IgD-negative memory B cell (primary cell): ENCODE data around the gene TMEM233. TPM values are rescaled to one million over a fixed set of nuclear protein-coding genes. Genes with fewer than 3 reads are reported as not detected.

ENCODE experiments used
- H3K27ac Mint-ChIP-seq, 3 donors: one replicate each; pipeline ENCODE4 v1.8.0; 2020 to 2022; ENCODE audit warnings: mild to moderate bottlenecking in 3 of 3, mixed read lengths in 3 of 3, moderate library complexity in 1 of 3
- H3K27me3 Mint-ChIP-seq: one replicate; pipeline ENCODE4 v1.8.0; 2021; ENCODE audit warnings: mixed read lengths
- H3K36me3 Mint-ChIP-seq: one replicate; pipeline ENCODE4 v1.8.0; 2020; ENCODE audit warnings: mild to moderate bottlenecking, mixed read lengths
- H3K4me1 Mint-ChIP-seq, 3 donors: one replicate each; pipeline ENCODE4 v1.8.0; 2020 to 2022; ENCODE audit warnings: mixed read lengths in 3 of 3, mild to moderate bottlenecking in 1 of 3
- H3K4me3 Mint-ChIP-seq, 4 donors: one replicate each; pipeline ENCODE4 v1.8.0; 2020 to 2022; ENCODE audit warnings: mild to moderate bottlenecking in 4 of 4, mixed read lengths in 4 of 4, moderate library complexity in 3 of 4
- H3K9me3 Mint-ChIP-seq, 3 donors: one replicate each; pipeline ENCODE4 v1.8.0; 2020 to 2021; ENCODE audit warnings: mixed read lengths in 3 of 3, mild to moderate bottlenecking in 1 of 3
- polyA plus RNA-seq: library from polyadenylated mRNA; unstranded; fragments of 300-500 nt; fragmentation: Illumina TruSeq; gene quantifications from one replicate; pipeline ENCODE4 v1.2.3, GENCODE V29; 2021

TMEM233 gene
- polyA plus RNA-seq, 1 donor from 2014 or later: not detected

- peaks cover 7% of the 10 kb centered on the region for H3K36me3 Mint-ChIP-seq
- H3K4me3 Mint-ChIP-seq: peak overlapping the region in 1 of 4 donors; percentile 42
- peak overlapping the region in 1 of 3 donors; percentile 45 for H3K27ac Mint-ChIP-seq
- H3K27me3 Mint-ChIP-seq: no peaks in the 10 kb centered on the region
- no peaks in the 10 kb centered on the region for H3K9me3 Mint-ChIP-seq
- peaks cover 12 to 40% (median 25%) of the 10 kb centered on the region in 3 donors for H3K4me1 Mint-ChIP-seq
These were observed 82.4 kb downstream of the TMEM233 start for GRCh38 chr12:119676022-119676421.

- peaks cover 11 to 35% (median 19%) of the 10 kb centered on the region in 3 donors for H3K4me1 Mint-ChIP-seq
- peaks cover 7% of the 10 kb centered on the region for H3K36me3 Mint-ChIP-seq
- H3K4me3 Mint-ChIP-seq: peak overlapping the region in 1 of 4 donors; percentile 42
- no peaks in the 10 kb centered on the region for H3K27me3 Mint-ChIP-seq
- no peaks in the 10 kb centered on the region for H3K9me3 Mint-ChIP-seq
- H3K27ac Mint-ChIP-seq: peak overlapping the region in 1 of 3 donors; percentile 45
These were observed 83.0 kb downstream of the TMEM233 start for GRCh38 chr12:119676573-119676972.

DNA sequence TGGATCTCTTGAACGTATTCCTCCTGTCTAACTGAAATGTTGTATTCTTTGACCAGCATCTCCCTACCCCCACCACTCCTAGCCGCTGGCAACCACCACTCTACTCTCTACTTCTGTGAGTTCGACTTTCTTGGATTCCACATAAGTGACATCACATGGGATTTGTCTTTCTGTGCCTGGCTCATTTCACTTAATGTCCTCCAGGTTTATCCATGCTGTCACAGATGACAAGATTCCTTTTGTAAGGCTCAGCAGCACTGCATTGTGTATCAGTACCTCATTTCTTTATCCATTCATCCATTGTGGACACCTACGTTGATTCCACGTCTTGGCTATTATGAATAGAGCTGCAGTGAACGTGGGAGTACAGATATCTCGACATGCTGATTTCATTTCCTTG lies 84.9 kb downstream of the TMEM233 start:
- H3K36me3 Mint-ChIP-seq: peaks cover 7% of the 10 kb centered on the region
- peaks cover 19 to 37% (median 20%) of the 10 kb centered on the region in 3 donors for H3K4me1 Mint-ChIP-seq
- H3K27ac Mint-ChIP-seq: peak overlapping the region in 1 of 3 donors; percentile 9
- no peaks in the 10 kb centered on the region for H3K9me3 Mint-ChIP-seq
- H3K27me3 Mint-ChIP-seq: no peaks in the 10 kb centered on the region
- H3K4me3 Mint-ChIP-seq: no peak overlapping the region

DNA sequence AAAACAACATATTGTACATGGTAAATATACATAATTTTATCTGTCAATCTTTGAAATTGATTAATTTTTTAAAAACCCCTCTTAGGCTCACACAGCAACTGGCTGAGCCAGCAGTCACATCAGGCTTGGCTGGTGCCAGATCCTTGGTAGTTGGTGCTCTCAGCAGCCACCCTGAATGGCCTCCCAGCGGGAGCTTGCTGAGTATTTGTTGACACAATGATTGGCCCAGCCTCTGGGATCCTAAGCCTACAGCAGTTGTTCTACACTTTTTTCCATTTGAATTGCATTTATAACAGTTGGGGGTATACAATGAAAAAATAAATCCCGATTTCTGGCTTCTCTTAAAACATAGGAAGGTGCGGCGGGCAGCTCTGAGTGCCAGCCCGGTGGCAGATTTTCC lies 85.5 kb downstream of the TMEM233 start:
- H3K4me1 Mint-ChIP-seq: peaks cover 20 to 36% (median 21%) of the 10 kb centered on the region in 3 donors
- peak overlapping the region in 1 of 3 donors; percentile 9 for H3K27ac Mint-ChIP-seq
- H3K27me3 Mint-ChIP-seq: no peaks in the 10 kb centered on the region
- peak overlapping the region in 1 of 4 donors; percentile 65 for H3K4me3 Mint-ChIP-seq
- peaks cover 0 to 3% (median 0%) of the 10 kb centered on the region in 3 donors for H3K9me3 Mint-ChIP-seq
- peaks cover 7% of the 10 kb centered on the region for H3K36me3 Mint-ChIP-seq

DNA sequence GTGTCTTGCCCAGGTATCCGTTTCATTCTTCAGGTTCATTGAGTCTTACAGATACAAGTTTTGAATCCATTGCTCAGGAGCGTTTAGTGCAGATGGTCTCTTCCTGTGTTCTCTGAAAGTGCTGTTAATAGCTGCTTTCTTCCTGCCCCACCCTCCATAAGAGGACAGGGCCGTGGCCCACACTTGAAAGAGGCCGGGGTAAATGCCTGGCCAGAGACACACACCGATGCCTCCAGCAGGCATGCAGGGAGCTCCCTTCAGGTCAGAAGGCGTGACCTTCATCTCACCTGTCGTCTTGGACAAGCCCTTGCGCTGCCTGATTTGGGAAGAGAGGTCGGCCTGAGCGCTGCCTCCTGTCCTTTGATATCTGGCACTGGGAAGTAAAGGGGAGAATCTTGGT lies 85.9 kb downstream of the TMEM233 start:
- peak overlapping the region in 2 of 3 donors; percentile 9 to 64 for H3K27ac Mint-ChIP-seq
- H3K4me3 Mint-ChIP-seq: no peak overlapping the region
- H3K9me3 Mint-ChIP-seq: peaks cover 0 to 3% (median 0%) of the 10 kb centered on the region in 3 donors
- peaks cover 7% of the 10 kb centered on the region for H3K36me3 Mint-ChIP-seq
- peaks cover 20 to 36% (median 24%) of the 10 kb centered on the region in 3 donors for H3K4me1 Mint-ChIP-seq
- no peaks in the 10 kb centered on the region for H3K27me3 Mint-ChIP-seq

DNA sequence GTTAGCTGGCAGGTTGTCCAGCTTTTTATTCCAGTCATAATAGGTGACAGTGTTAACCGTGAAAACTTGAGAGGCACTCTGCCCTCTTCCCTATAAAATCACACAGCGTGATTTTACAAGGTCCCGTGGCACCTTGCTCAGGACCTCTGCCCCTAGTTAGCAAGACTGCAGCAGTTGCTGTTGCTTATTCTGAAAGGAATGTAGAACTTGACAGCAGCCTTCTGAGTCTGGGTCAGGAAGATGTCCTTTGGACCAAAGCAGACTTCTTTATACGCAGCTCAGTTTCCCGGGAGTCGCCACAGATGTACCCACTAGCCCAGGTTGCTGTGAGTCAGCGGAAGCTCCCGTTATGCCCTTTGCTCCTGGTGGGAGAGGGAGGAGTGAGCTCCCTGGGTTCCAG lies 87.5 kb downstream of the TMEM233 start:
- peak overlapping the region in 2 of 3 donors; percentile 49 to 76 for H3K27ac Mint-ChIP-seq
- H3K4me3 Mint-ChIP-seq: peak overlapping the region in 1 of 4 donors; percentile 51
- peaks cover 8% of the 10 kb centered on the region for H3K36me3 Mint-ChIP-seq
- peaks cover 19 to 43% (median 37%) of the 10 kb centered on the region in 3 donors for H3K4me1 Mint-ChIP-seq
- H3K27me3 Mint-ChIP-seq: no peaks in the 10 kb centered on the region
- H3K9me3 Mint-ChIP-seq: peaks cover 0 to 4% (median 0%) of the 10 kb centered on the region in 3 donors

GRCh38 chr12:119681728-119682638 lies 88.4 kb downstream of the TMEM233 start:
- peaks cover 0 to 5% (median 0%) of the 10 kb centered on the region in 3 donors for H3K9me3 Mint-ChIP-seq
- H3K4me3 Mint-ChIP-seq: peak overlapping the region; percentile 43 to 93 (median 76)
- H3K27me3 Mint-ChIP-seq: no peaks in the 10 kb centered on the region
- H3K27ac Mint-ChIP-seq: peak overlapping the region; percentile 70 to 99 (median 97)
- H3K36me3 Mint-ChIP-seq: peaks cover 5% of the 10 kb centered on the region
- peaks cover 26 to 47% (median 39%) of the 10 kb centered on the region in 3 donors for H3K4me1 Mint-ChIP-seq

DNA sequence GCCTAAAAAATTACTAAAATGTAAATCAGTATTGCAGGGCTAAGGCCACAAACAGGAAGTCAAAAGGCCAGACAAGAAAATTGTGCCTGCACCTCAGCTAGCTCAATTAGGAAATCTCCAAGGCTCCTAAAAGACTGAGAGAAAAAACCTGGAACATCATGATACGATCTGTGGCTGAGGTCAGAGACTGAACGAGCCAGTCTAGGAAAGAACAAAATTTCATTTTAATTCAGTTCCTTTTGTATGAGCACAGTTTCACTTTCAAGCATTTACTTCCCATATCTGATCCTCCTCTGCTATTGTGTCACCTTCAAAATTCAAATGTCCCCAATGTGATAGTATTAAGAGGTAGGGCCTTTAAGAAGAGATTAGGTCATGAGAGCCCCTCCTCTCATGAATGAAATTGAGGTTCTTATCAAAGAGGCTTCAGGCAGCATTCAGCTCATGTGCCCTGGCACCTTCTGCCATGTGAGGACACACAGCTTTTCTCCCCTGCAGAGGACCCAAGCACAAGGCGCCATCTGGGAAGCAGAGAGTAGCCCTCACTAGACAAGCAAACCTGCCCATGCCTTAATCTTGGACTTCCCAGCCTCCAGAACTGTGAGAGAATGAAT lies 89.2 kb downstream of the TMEM233 start:
- H3K27ac Mint-ChIP-seq: peak overlapping the region; percentile 70 to 99 (median 97)
- peak overlapping the region; percentile 43 to 93 (median 76) for H3K4me3 Mint-ChIP-seq
- peaks cover 5% of the 10 kb centered on the region for H3K36me3 Mint-ChIP-seq
- H3K9me3 Mint-ChIP-seq: peaks cover 0 to 5% (median 0%) of the 10 kb centered on the region in 3 donors
- H3K4me1 Mint-ChIP-seq: peaks cover 31 to 50% (median 39%) of the 10 kb centered on the region in 3 donors
- no peaks in the 10 kb centered on the region for H3K27me3 Mint-ChIP-seq

- peaks cover 31 to 51% (median 39%) of the 10 kb centered on the region in 3 donors for H3K4me1 Mint-ChIP-seq
- no peaks in the 10 kb centered on the region for H3K27me3 Mint-ChIP-seq
- no peak overlapping the region for H3K4me3 Mint-ChIP-seq
- H3K36me3 Mint-ChIP-seq: peaks cover 5% of the 10 kb centered on the region
- H3K27ac Mint-ChIP-seq: peak overlapping the region in 1 of 3 donors; percentile 70
- peaks cover 0 to 5% (median 0%) of the 10 kb centered on the region in 3 donors for H3K9me3 Mint-ChIP-seq
These were observed 89.8 kb downstream of the TMEM233 start for GRCh38 chr12:119683413-119683812.

- H3K27ac Mint-ChIP-seq: peak overlapping the region in 1 of 3 donors; percentile 70
- peaks cover 0 to 5% (median 0%) of the 10 kb centered on the region in 3 donors for H3K9me3 Mint-ChIP-seq
- peaks cover 5% of the 10 kb centered on the region for H3K36me3 Mint-ChIP-seq
- H3K4me1 Mint-ChIP-seq: peaks cover 31 to 49% (median 39%) of the 10 kb centered on the region in 3 donors
- no peaks in the 10 kb centered on the region for H3K27me3 Mint-ChIP-seq
- no peak overlapping the region for H3K4me3 Mint-ChIP-seq
These were observed 90.2 kb downstream of the TMEM233 start for GRCh38 chr12:119683816-119684215.

- no peak overlapping the region for H3K4me3 Mint-ChIP-seq
- no peaks in the 10 kb centered on the region for H3K27me3 Mint-ChIP-seq
- peaks cover 5% of the 10 kb centered on the region for H3K36me3 Mint-ChIP-seq
- no peak overlapping the region for H3K27ac Mint-ChIP-seq
- H3K9me3 Mint-ChIP-seq: peaks cover 0 to 5% (median 0%) of the 10 kb centered on the region in 3 donors
- peaks cover 29 to 41% (median 39%) of the 10 kb centered on the region in 3 donors for H3K4me1 Mint-ChIP-seq
These were observed 91.3 kb downstream of the TMEM233 start for GRCh38 chr12:119684711-119685369.

DNA sequence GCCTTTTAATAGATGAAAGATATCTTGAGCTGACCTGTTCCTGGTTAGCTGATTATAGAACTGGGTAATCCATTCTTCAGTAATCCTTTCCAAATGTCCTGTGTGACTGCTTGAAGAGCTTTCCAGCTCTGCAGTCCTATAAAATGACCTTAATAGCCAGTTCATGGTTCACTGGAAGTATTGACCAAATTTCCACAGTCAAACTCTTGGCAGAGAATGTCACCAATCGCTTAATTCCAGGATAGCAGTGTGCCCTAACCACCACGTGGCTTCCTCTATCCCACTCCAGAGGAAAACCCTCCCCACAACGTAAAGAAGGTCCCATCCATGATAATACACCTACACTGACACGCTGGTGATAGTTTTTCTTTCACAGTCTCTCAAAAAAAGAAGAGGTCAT lies 91.8 kb downstream of the TMEM233 start:
- peak overlapping the region in 1 of 3 donors; percentile 48 for H3K27ac Mint-ChIP-seq
- peaks cover 5% of the 10 kb centered on the region for H3K36me3 Mint-ChIP-seq
- H3K4me3 Mint-ChIP-seq: no peak overlapping the region
- H3K9me3 Mint-ChIP-seq: peaks cover 0 to 5% (median 0%) of the 10 kb centered on the region in 3 donors
- H3K4me1 Mint-ChIP-seq: peaks cover 27 to 39% (median 39%) of the 10 kb centered on the region in 3 donors
- no peaks in the 10 kb centered on the region for H3K27me3 Mint-ChIP-seq

- no peaks in the 10 kb centered on the region for H3K27me3 Mint-ChIP-seq
- H3K27ac Mint-ChIP-seq: peak overlapping the region in 1 of 3 donors; percentile 7
- H3K4me3 Mint-ChIP-seq: peak overlapping the region in 2 of 4 donors; percentile 18 to 69
- peaks cover 27 to 39% (median 36%) of the 10 kb centered on the region in 3 donors for H3K4me1 Mint-ChIP-seq
- H3K36me3 Mint-ChIP-seq: peaks cover 5% of the 10 kb centered on the region
- H3K9me3 Mint-ChIP-seq: peaks cover 0 to 5% (median 0%) of the 10 kb centered on the region in 3 donors
These were observed 92.8 kb downstream of the TMEM233 start for GRCh38 chr12:119686355-119686754.

GRCh38 chr12:119686776-119687175 lies 93.2 kb downstream of the TMEM233 start:
- Mint-ChIP-seq H3K27ac (peak overlapping the region in 1 of 3 donors; percentile 7), H3K36me3 (peaks cover 5% of the 10 kb centered on the region), H3K27me3 (no peaks in the 10 kb centered on the region), H3K4me1 (peaks cover 27 to 38% (median 35%) of the 10 kb centered on the region in 3 donors), H3K9me3 (peaks cover 0 to 5% (median 0%) of the 10 kb centered on the region in 3 donors), H3K4me3 (peak overlapping the region in 1 of 4 donors; percentile 69)
